Measurements from ENCODE around the gene NCOA1.

DNA sequence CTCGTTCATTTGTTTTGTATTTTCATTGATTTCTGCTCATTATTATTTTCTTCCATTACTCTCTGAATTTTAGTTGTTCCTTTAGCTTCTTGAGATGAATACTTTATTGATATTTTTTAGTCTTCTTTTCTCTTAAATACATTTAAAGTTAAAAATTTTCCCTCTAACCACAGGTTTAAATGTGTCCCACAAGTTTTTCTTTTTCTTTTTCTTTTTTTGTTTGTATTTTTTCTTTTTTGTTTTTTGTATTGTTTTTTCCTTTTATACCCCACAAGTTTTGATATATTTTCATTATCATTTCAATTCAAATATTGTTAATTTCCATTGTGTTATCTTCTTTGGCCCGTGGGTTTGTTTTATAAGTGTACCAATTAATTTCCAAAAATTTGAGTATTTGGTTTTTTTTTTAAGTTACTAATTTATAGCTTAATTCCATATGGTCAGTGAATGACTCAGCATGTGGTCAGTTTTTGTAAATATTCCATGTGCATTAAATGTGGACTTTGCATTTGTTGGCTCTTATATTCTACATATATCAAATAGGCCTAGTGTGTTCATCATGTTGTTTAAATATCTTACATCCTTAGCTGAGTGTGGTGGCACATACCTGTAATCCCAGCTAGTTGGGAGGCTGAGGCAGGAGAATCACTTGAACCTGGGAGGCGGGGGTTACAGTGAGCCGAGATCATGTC lies 318.4 kb downstream of the NCOA1 start:
- TF ChIP-seq BHLHE40 (IDR thresholded peaks at IDR 0.05; ENCODE audit: borderline replicate concordance in 1 of 2, low read depth in 2 of 2, low read length in 1 of 2) (no peak), MYB (IDR thresholded peaks at IDR 0.05; ENCODE audit: borderline replicate concordance, low read depth, low read length) (no peak), PML (IDR thresholded peaks at IDR 0.05; ENCODE audit: low read length) (no peak), FOXM1 (IDR thresholded peaks at IDR 0.05; ENCODE audit: low read depth, low read length) (no peak), CTCF (IDR thresholded peaks at IDR 0.05 in 2 of 3, conservative IDR thresholded peaks at IDR 0.05 in 1 of 3; ENCODE audit: control insufficient read depth in 2 of 3, extremely low read depth in 1 of 3, insufficient read depth in 1 of 3, low read depth in 3 of 3, low read length in 3 of 3) (no peak), NRF1 (conservative IDR thresholded peaks at IDR 0.05; ENCODE audit: low read depth, low read length) (no peak), CBX3 (IDR thresholded peaks at IDR 0.05; ENCODE audit: borderline replicate concordance, low read depth) (no peak), POLR2A (IDR thresholded peaks at IDR 0.05; ENCODE audit: low read depth, low read length) (no peak), SMARCA5 (IDR thresholded peaks at IDR 0.05) (no peak), SRF (IDR thresholded peaks at IDR 0.05; ENCODE audit: low read depth in 2 of 2, low read length in 2 of 2) (no peak), CHD4 (IDR thresholded peaks at IDR 0.05) (no peak)

All from GM12878 (cell line).